Type B pancreatic cell (in vitro differentiated cells): ENCODE measurements around the gene RHPN2. TPM values are rescaled to one million over a fixed set of nuclear protein-coding genes. Genes with fewer than 3 reads are reported as not detected.
"Not testable (repeated sequence)": the region's sequence is repeated elsewhere in the genome, so short reads cannot be mapped to it uniquely, and the experiment has no call there.

Experiments used
- DNase-seq: peaks from one replicate; pipeline ENCODE4 v3.0.0; 2021; ENCODE audit warnings: mixed read lengths; ENCODE audit not compliant: unreplicated experiment; ENCODE audit errors: extremely low spot score
- H3K27ac Mint-ChIP-seq: 2 replicates; pipeline ENCODE4 v1.8.0; 2021; ENCODE audit warnings: mild to moderate bottlenecking, mixed read lengths
- H3K27me3 Mint-ChIP-seq: 2 replicates; pipeline ENCODE4 v1.8.0; 2021; ENCODE audit warnings: mixed read lengths
- H3K36me3 Mint-ChIP-seq: 2 replicates; pipeline ENCODE4 v1.8.0; 2021; ENCODE audit warnings: mixed read lengths
- H3K4me1 Mint-ChIP-seq: one replicate; pipeline ENCODE4 v1.8.0; 2021; ENCODE audit warnings: mixed read lengths; ENCODE audit not compliant: unreplicated experiment
- H3K4me3 Mint-ChIP-seq: 2 replicates; pipeline ENCODE4 v1.8.0; 2021; ENCODE audit warnings: mild to moderate bottlenecking, mixed read lengths
- H3K9me3 Mint-ChIP-seq: 2 replicates; pipeline ENCODE4 v1.8.0; 2021; ENCODE audit warnings: mixed read lengths
- total RNA-seq: library from RNA; stranded (reverse); gene quantifications from 2 replicates; pipeline ENCODE4 v1.2.1, GENCODE V29; 2021; ENCODE audit warnings: low replicate concordance
- TF ChIP-seq, protein P1 (sequence below): fragments of 200-600 bp; sonication (generic); conservative IDR thresholded peaks from 2 replicates; pipeline ENCODE4 v1.5.0; 2021; ENCODE audit warnings: antibody characterized with exemption, mild to moderate bottlenecking

RHPN2 gene
- total RNA-seq, 1 donor from 2014 or later: 31.6 TPM

DNA sequence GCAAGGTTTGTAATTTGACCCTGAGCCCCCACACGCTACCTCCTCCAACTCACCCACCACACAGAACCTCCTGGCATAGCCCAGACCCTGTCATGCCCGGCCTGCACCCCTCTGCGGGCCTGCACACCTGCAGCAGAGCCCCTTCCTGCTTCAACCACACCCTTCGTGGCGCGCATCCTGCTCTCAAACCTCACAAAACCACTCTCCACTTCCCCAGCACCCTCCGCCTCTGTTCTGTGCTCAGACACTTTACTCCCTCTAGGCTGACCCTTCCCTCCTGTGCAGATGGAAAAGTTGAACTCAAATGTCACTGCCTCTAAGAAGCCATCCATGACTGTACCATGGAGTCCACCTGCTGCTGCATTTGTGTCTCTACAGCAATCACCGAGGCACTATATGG, 64.2 kb downstream of the RHPN2 start:
- H3K36me3 Mint-ChIP-seq: peaks cover 17% of the 10 kb centered on the region
- no peaks in the 10 kb centered on the region for H3K9me3 Mint-ChIP-seq
- H3K27ac Mint-ChIP-seq: no peak overlapping the region
- TF ChIP-seq, protein P1, sequence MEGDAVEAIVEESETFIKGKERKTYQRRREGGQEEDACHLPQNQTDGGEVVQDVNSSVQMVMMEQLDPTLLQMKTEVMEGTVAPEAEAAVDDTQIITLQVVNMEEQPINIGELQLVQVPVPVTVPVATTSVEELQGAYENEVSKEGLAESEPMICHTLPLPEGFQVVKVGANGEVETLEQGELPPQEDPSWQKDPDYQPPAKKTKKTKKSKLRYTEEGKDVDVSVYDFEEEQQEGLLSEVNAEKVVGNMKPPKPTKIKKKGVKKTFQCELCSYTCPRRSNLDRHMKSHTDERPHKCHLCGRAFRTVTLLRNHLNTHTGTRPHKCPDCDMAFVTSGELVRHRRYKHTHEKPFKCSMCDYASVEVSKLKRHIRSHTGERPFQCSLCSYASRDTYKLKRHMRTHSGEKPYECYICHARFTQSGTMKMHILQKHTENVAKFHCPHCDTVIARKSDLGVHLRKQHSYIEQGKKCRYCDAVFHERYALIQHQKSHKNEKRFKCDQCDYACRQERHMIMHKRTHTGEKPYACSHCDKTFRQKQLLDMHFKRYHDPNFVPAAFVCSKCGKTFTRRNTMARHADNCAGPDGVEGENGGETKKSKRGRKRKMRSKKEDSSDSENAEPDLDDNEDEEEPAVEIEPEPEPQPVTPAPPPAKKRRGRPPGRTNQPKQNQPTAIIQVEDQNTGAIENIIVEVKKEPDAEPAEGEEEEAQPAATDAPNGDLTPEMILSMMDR: no peak
- H3K27me3 Mint-ChIP-seq: no peaks in the 10 kb centered on the region
- DNase-seq: no peak
- H3K4me3 Mint-ChIP-seq: no peak overlapping the region
- peaks cover 4% of the 10 kb centered on the region for H3K4me1 Mint-ChIP-seq

DNA sequence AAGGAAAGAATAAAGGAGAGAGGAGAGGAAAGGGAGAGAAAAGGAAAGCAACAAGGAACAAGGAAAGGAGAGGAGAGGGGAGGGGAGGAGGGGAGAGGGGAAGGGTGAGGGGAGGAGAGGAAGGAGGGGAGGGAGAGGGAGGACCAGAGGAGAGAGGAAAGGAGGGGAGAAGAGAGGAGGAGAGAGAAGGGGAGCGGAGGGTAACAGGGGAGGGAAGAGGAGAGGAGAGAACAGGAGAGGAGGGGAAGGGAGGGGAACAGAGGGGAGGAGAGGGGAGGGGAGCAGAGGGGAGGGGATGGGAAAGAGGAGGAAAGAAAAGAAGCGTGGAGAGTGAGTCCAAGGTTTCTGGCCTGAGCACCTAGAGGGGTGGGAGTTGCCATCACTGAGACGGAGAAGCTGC, 66.0 kb downstream of the RHPN2 start:
- TF ChIP-seq, protein P1: no peak
- H3K4me3 Mint-ChIP-seq: no peak overlapping the region
- H3K36me3 Mint-ChIP-seq: peaks cover 13% of the 10 kb centered on the region
- H3K9me3 Mint-ChIP-seq: no peaks in the 10 kb centered on the region
- no peak overlapping the region for H3K27ac Mint-ChIP-seq
- DNase-seq: no peak
- H3K4me1 Mint-ChIP-seq: peaks cover 4% of the 10 kb centered on the region
- H3K27me3 Mint-ChIP-seq: no peaks in the 10 kb centered on the region

DNA sequence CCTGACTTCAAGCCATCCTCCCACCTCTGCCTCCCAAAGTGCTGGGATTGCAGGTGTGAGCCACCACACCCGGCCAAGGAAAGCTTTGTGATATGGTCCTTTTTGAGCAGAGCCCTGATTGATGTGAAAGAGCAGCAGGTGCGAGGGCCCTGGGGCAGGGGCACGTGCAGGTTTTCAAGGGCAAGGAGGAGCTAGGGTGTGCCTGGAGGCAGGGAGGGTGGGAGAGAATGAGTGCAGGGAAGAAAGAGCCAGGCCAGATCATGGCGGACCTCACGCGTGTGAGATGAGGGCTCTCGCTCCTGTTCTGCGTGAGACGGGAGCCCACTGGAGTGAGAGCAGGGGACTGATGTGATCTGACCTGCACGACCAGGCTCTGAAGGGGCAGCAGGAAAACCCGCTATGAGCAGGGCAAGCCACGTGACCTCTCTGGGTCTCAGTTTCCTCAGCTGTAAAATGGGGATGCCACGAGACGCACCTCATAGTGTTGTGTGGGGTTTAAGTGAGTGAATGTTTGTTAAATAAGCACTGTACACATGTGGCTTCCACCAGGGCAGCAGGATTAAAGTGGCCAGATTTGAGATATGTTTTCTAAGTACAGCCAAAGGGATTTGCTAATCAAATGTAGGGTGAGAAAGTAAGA, 66.9 kb downstream of the RHPN2 start:
- TF ChIP-seq, protein P1: no peak
- no peak for DNase-seq
- Mint-ChIP-seq H3K27me3 (no peaks in the 10 kb centered on the region), H3K27ac (no peak overlapping the region), H3K9me3 (no peaks in the 10 kb centered on the region), H3K4me3 (no peak overlapping the region), H3K4me1 (no peaks in the 10 kb centered on the region), H3K36me3 (peaks cover 13% of the 10 kb centered on the region)

DNA sequence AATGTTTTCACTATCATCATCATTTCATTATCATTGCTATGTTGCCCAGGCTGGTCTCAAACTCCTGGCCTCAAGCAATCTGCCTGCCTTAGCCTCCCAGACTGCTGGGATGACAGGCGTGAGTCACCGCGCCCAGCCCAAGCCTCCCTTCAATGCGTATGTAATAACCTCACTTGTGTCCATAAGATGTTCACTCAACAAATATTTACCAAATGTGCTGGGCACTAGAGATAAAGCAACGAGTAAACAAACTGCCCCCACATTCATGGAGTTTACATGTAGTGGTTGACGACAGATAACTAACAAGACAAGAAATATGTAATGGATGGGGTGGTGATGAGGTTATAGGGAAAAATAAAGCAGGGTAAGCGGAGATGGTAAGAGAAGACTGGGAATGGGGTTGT, 67.6 kb downstream of the RHPN2 start:
- not testable (repeated sequence) for H3K4me1 Mint-ChIP-seq, H3K27me3 Mint-ChIP-seq, DNase-seq, H3K9me3 Mint-ChIP-seq, H3K4me3 Mint-ChIP-seq
- Mint-ChIP-seq H3K36me3 (peaks cover 13% of the 10 kb centered on the region), H3K27ac (peak overlapping the region; percentile 61)

DNA sequence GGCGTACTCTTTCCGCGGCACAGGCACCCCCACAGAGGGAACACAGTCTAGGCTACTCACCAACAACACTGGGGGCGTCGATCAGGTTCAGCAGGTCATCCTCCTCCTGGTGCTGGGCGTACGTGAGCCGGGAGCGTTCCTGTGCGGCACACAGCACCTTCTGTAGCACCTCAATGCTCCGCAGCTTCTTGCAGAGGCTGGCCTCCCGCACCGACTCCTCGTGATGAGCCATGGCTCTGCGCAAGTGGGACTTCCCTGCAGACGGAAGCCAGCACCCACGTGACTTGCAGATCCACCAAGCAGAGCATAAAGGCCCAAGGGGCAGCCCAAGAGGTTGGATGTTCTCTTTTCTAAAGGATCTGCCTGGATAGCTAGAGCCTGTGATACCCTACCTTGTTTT, 68.7 kb downstream of the RHPN2 start:
- H3K36me3 Mint-ChIP-seq: peaks cover 13% of the 10 kb centered on the region
- H3K27me3 Mint-ChIP-seq, H3K27ac Mint-ChIP-seq, H3K4me3 Mint-ChIP-seq, H3K4me1 Mint-ChIP-seq, H3K9me3 Mint-ChIP-seq, DNase-seq: not testable (repeated sequence)

DNA sequence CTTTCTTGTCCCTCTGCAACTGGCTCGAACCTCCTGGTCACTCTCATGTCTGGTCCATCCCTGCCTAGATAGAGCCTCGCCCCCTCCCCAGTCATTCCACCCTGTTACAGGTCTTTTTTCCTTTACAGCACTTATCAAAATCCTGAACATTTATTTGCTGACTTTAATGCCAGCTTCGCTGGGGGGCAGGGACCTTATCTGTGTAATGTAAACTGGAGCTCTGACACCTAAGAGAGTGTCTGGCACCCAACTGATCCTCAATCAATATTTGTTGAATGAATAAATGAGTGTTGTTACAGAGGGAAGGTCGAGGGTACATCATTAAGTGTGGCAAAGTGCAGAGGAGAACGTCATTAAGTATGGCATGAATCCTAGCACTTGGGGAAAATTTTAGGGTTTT, 76.0 kb downstream of the RHPN2 start:
- no peaks in the 10 kb centered on the region for H3K27me3 Mint-ChIP-seq
- H3K9me3 Mint-ChIP-seq: no peaks in the 10 kb centered on the region
- DNase-seq: no peak

DNA sequence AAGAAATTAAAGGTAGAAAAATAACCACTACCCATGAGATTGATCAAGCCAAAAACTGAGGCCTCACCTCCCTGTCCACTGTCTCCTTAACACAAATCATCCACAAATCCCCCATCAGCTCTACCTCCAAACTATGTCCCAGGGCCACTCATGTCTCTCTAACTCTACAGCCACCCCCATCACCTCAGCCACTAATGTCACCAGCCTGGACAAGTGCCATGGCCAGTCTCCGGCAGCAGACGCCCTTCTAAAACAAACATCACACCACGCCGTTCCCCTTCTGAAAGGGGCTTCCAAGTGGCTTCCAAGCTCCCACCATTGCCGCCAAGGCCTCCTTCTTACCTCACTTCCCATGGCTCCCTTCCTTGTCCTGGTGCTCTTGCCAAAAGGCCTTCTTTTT, 76.4 kb downstream of the RHPN2 start:
- DNase-seq, H3K27me3 Mint-ChIP-seq, H3K4me1 Mint-ChIP-seq, H3K4me3 Mint-ChIP-seq, H3K27ac Mint-ChIP-seq, H3K9me3 Mint-ChIP-seq: not testable (repeated sequence)
- H3K36me3 Mint-ChIP-seq: peaks cover 11% of the 10 kb centered on the region

More for the DNA sequence above, 76.0 kb downstream of the RHPN2 start:
- TF ChIP-seq, protein P1: no peak
- no peak overlapping the region for H3K4me3 Mint-ChIP-seq
- H3K27ac Mint-ChIP-seq: no peak overlapping the region
- H3K36me3 Mint-ChIP-seq: peaks cover 11% of the 10 kb centered on the region
- H3K4me1 Mint-ChIP-seq: no peaks in the 10 kb centered on the region

DNA sequence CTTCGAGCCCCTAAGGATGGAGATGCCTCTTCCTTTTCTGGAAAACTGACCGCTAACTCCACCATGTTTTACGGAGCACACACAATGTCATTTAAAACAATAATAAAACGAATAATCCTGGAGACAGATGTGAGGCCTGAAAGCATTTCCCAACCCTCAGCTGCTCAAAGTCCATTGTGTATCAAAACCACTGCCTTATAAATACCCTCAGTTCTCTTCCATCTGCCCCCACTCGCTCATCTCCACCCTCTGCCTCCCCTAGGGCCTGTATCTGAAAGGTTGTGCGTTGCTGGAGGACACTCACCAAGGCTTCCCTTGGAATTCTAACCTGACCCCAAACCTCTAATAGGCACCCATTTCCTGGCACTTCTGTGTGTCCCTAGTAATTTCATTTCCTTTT, 82.2 kb downstream of the RHPN2 start:
- not testable (repeated sequence) for H3K27ac Mint-ChIP-seq, H3K27me3 Mint-ChIP-seq, H3K4me1 Mint-ChIP-seq, H3K36me3 Mint-ChIP-seq, H3K9me3 Mint-ChIP-seq, H3K4me3 Mint-ChIP-seq, DNase-seq

DNA sequence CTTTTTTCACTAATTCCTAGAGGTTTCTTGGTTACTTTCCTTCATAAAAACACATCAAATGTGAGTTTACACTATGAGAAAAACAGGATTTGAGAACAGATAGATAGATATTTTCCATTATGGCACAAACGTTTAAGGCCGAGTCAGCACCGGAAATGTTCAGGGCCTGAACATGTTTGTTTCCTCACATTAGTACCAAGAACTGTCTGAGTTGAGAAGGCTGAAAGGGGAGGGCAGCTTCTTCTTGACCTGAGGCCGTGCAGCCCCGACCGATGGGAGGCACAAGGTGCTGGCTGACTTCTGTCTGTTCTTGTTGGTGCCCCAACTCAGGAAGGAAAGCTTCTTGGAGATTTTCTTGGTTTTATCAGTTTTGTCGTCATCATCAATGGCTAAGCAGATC, 84.9 kb downstream of the RHPN2 start:
- DNase-seq, H3K27me3 Mint-ChIP-seq, H3K4me1 Mint-ChIP-seq, H3K27ac Mint-ChIP-seq, H3K9me3 Mint-ChIP-seq, H3K36me3 Mint-ChIP-seq, H3K4me3 Mint-ChIP-seq: not testable (repeated sequence)

DNA sequence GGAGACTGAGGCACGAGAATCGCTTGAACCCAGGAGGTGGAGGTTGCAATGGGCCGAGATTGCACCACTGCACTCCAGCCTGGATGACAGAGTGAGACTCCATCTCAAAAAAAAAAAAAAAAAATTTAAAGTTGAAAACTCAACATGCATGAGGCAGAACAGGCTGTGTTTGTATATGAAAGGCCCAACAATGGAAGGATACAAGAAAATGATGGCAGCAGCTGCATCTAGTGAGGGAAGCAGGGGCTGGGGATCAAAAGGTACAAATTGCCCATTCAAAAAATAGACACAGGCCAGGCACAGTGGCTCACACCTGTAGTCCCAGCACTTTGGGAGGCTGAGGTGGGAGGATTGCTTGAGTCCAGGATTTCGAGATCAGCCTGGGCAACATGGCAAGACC, 86.9 kb downstream of the RHPN2 start:
- not testable (repeated sequence) for H3K36me3 Mint-ChIP-seq, DNase-seq

More for the DNA sequence above, 86.9 kb downstream of the RHPN2 start:
- H3K4me1 Mint-ChIP-seq, H3K27ac Mint-ChIP-seq, H3K4me3 Mint-ChIP-seq, H3K9me3 Mint-ChIP-seq, H3K27me3 Mint-ChIP-seq: not testable (repeated sequence)
